Activated naive CD4-positive, alpha-beta T cell treated with anti-CD3 and anti-CD28 coated beads, Interleukin-2, amount 50 U/mL, for 72 hours (primary cell): ENCODE data around the gene ZNF579. TPM values are rescaled to one million over a fixed set of nuclear protein-coding genes. Genes with fewer than 3 reads are reported as not detected.

Source experiments
- ATAC-seq, 2 donors: fragments of 150-1000 bp; cut with Tn5 transposase; 2 replicates each; pipeline ENCODE4 v1.10.0; 2021; ENCODE audit warnings: mild to moderate bottlenecking in 2 of 2, moderate library complexity in 2 of 2
- DNase-seq, 2 donors: peaks; one replicate each; pipeline ENCODE4 v3.0.0; 2021 to 2022; ENCODE audit warnings: low spot score in 2 of 2
- H3K27ac Mint-ChIP-seq, 2 donors: one replicate each; pipeline ENCODE4 v1.8.0; 2022; ENCODE audit warnings: mild to moderate bottlenecking in 2 of 2, mixed read lengths in 2 of 2
- H3K36me3 Mint-ChIP-seq, 2 donors: one replicate each; pipeline ENCODE4 v1.8.0; 2022; ENCODE audit warnings: mixed read lengths in 2 of 2
- H3K9me3 Mint-ChIP-seq, 2 donors: one replicate each; pipeline ENCODE4 v1.8.0; 2022; ENCODE audit warnings: mixed read lengths in 2 of 2
- total RNA-seq, 2 donors: library from RNA; stranded (reverse); gene quantifications; one replicate each; pipeline ENCODE4 v1.2.3, GENCODE V29; 2022

Gene ZNF579
- 10 to 100 TPM in 1 of 2 donors, 1 to 10 TPM in 1; 8.7 to 10.1 TPM for total RNA-seq

GRCh38 chr19:55580628-55581144, at the start of gene ZNF579:
Gene ZNF579, minus strand, starts transcription at chr19:55580848. Its CDS starts 1,209 bp downstream, at chr19:55579639.
- peak; percentile 69 to 78 for ATAC-seq
- no peaks in the 10 kb centered on the region for H3K9me3 Mint-ChIP-seq
- peak within 1 kb of the TSS; percentile 77 to 96 for H3K27ac Mint-ChIP-seq
- peak; percentile 58 to 80 for DNase-seq
- H3K36me3 Mint-ChIP-seq: peaks cover 8 to 19% of the 10 kb centered on the region in 2 donors

GRCh38 chr19:55626350-55626749, 45.7 kb upstream of the ZNF579 start:
- peak overlapping the region; percentile 8 to 67 for H3K27ac Mint-ChIP-seq

GRCh38 chr19:55625004-55625326, 44.3 kb upstream of the ZNF579 start:
- peak overlapping the region in 1 of 2 donors; percentile 91 for H3K27ac Mint-ChIP-seq

More at GRCh38 chr19:55626350-55626749, 45.7 kb upstream of the ZNF579 start:
- peaks cover 0 to 4% of the 10 kb centered on the region in 2 donors for H3K9me3 Mint-ChIP-seq
- DNase-seq (peak in 1 of 2 donors; percentile 47), ATAC-seq (peak; percentile 76 to 90)
- no peaks in the 10 kb centered on the region for H3K36me3 Mint-ChIP-seq

GRCh38 chr19:55624109-55625003, 43.7 kb upstream of the ZNF579 start, which contains the start of gene ZNF784:
Gene ZNF784, minus strand, starts transcription at chr19:55624566. Its CDS starts 5 bp downstream, at chr19:55624561.
- Mint-ChIP-seq H3K27ac (peak within 1 kb of the TSS; percentile 91 to 98), H3K36me3 (no peaks in the 10 kb centered on the region), H3K9me3 (peaks cover 0 to 4% of the 10 kb centered on the region in 2 donors)
- ATAC-seq (peak; percentile 50 to 74), DNase-seq (peak; percentile 91 to 94)

More at GRCh38 chr19:55625004-55625326, 44.3 kb upstream of the ZNF579 start:
- DNase-seq: no peak
- ATAC-seq: no peak
- Mint-ChIP-seq H3K36me3 (no peaks in the 10 kb centered on the region), H3K9me3 (peaks cover 0 to 4% of the 10 kb centered on the region in 2 donors)

- peaks cover 0 to 4% of the 10 kb centered on the region in 2 donors for H3K9me3 Mint-ChIP-seq
- H3K27ac Mint-ChIP-seq: peak overlapping the region in 1 of 2 donors; percentile 91
- H3K36me3 Mint-ChIP-seq: no peaks in the 10 kb centered on the region
- ATAC-seq (no peak), DNase-seq (no peak)
Observed at GRCh38 chr19:55623561-55623960, 42.9 kb upstream of the ZNF579 start.

DNA sequence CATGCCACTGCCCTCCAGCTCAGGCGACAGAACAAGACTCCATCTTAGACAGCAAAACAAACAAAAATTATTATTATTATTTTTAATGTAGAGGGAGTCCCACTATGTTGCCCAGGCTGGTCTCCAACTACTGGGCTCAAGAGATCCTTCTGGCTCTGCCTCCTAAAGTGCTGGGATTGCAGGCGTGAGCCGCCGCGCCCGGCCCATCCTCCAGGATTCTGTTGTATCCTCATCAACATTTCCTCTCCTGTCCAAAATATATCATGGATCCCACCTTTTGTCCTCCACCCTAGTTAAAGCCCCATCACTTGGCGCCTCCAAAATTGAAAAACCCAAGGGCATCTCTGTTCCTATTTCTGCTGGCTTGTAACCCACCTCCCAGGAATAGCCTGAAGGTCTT, 42.5 kb upstream of the ZNF579 start:
- DNase-seq (no peak), ATAC-seq (no peak)
- H3K9me3 Mint-ChIP-seq: peaks cover 0 to 4% of the 10 kb centered on the region in 2 donors
- H3K27ac Mint-ChIP-seq: peak overlapping the region in 1 of 2 donors; percentile 91
- H3K36me3 Mint-ChIP-seq: no peaks in the 10 kb centered on the region

DNA sequence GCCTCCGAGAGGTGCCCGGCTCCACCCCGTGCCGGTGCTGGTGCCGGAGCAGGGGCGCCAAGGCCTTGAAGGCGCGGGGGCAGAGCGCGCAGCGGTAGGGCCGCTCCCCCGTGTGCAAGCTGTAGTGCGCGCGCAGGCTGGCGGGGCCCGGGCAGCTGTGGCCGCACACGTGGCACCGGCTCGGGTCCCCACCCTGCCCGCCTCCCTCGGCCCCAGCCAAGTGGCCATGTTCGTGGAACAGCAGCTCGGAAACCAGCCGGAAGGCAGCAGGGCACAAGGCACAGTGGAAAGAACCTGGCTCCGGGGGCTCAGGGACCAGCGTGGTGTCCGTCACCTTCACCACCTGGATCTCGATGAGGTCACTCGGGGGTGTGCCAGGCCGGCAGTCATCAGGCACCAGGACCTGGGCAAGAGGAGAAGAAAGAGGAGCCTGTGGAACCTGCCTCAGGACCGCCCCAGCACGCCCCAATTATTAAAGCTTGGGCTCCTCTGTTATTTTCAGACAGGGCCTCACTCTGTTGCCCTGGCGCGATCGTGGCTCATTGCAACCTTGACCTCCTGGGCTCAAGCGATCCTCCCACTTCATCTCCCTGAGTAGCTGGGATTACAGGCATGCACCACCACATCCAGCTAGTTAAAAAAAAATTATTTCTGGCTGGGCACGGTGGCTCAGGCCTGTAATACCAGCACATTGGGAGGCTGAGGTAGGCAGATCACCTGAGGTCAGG, 41.8 kb upstream of the ZNF579 start:
- H3K27ac Mint-ChIP-seq: no peak overlapping the region
- H3K36me3 Mint-ChIP-seq: peaks cover 0 to 4% of the 10 kb centered on the region in 2 donors
- no peak for DNase-seq
- peaks cover 0 to 4% of the 10 kb centered on the region in 2 donors for H3K9me3 Mint-ChIP-seq
- no peak for ATAC-seq

DNA sequence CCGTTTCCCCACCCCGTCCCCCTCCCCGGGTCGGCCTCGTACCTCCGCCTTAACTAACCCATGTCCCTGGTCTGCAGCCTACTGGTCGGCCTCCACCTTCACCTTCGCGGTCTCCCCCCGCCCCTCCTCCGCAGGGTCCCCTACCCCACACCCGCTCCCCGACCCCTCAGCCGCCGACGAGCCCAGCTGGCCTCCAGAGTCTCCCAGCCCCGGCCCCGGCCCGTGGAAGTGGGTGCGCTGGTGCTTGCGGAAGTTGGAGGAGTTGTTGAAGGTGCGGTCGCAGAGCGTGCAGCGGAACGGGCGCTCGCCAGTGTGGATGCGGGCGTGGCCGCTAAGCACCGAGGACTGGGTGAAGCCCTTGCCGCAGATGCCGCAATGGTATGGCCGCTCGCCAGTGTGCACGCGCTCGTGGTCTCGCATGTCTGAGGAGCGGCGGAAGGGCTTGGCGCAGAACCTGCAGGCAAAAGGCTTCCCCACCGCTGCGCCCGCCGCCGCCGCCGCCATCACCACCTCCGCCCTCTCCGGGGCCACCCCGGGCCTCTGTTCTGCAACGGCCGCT, 41.1 kb upstream of the ZNF579 start:
- H3K36me3 Mint-ChIP-seq: peaks cover 0 to 7% of the 10 kb centered on the region in 2 donors
- H3K27ac Mint-ChIP-seq: no peak overlapping the region
- DNase-seq (no peak), ATAC-seq (no peak)
- H3K9me3 Mint-ChIP-seq: peaks cover 0 to 4% of the 10 kb centered on the region in 2 donors

- DNase-seq: no peak
- Mint-ChIP-seq H3K9me3 (peaks cover 0 to 4% of the 10 kb centered on the region in 2 donors), H3K27ac (no peak overlapping the region), H3K36me3 (peaks cover 0 to 7% of the 10 kb centered on the region in 2 donors)
- ATAC-seq: no peak
Observed at GRCh38 chr19:55621205-55621672, 40.6 kb upstream of the ZNF579 start.

- peaks cover 0 to 7% of the 10 kb centered on the region in 2 donors for H3K36me3 Mint-ChIP-seq
- no peak for DNase-seq
- no peak for ATAC-seq
- H3K27ac Mint-ChIP-seq: peak overlapping the region in 1 of 2 donors; percentile 66
- peaks cover 0 to 4% of the 10 kb centered on the region in 2 donors for H3K9me3 Mint-ChIP-seq
Observed at GRCh38 chr19:55620410-55621204, 40.0 kb upstream of the ZNF579 start.

DNA sequence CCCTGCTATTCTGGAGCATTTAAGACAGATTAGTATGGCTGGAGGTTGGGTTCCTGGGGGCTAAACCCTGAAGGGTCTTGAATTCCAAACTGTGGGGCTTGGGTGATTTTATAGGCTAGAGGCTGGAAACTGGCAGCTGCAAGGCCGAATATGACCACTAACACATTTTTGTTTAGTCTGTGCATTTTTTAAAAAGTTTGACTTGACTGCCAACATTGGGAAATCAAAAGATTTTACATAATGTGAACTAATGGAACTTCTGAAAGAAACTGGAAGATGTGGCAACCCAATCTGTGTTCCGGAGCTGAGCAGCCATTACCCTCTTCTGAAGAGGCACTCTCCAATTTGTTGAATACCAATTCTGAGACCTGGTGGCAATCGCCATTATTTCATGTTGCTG, 38.6 kb upstream of the ZNF579 start:
- Mint-ChIP-seq H3K36me3 (peaks cover 0 to 7% of the 10 kb centered on the region in 2 donors), H3K9me3 (peaks cover 0 to 4% of the 10 kb centered on the region in 2 donors), H3K27ac (no peak overlapping the region)
- DNase-seq: no peak
- no peak for ATAC-seq

- DNase-seq (no peak), ATAC-seq (no peak)
- Mint-ChIP-seq H3K9me3 (no peaks in the 10 kb centered on the region), H3K36me3 (peaks cover 0 to 7% of the 10 kb centered on the region in 2 donors), H3K27ac (no peak overlapping the region)
Observed at GRCh38 chr19:55618426-55618825, 37.8 kb upstream of the ZNF579 start.

GRCh38 chr19:55617426-55617825, 36.8 kb upstream of the ZNF579 start:
- no peak for ATAC-seq
- no peaks in the 10 kb centered on the region for H3K9me3 Mint-ChIP-seq
- H3K27ac Mint-ChIP-seq: no peak overlapping the region
- H3K36me3 Mint-ChIP-seq: peaks cover 0 to 7% of the 10 kb centered on the region in 2 donors
- no peak for DNase-seq

- DNase-seq (no peak), ATAC-seq (no peak)
- Mint-ChIP-seq H3K27ac (no peak overlapping the region), H3K36me3 (peaks cover 0 to 7% of the 10 kb centered on the region in 2 donors), H3K9me3 (no peaks in the 10 kb centered on the region)
Observed at GRCh38 chr19:55616395-55616875, 35.8 kb upstream of the ZNF579 start.

GRCh38 chr19:55615543-55616394, 35.1 kb upstream of the ZNF579 start:
- ATAC-seq: no peak
- Mint-ChIP-seq H3K9me3 (no peaks in the 10 kb centered on the region), H3K36me3 (peaks cover 0 to 7% of the 10 kb centered on the region in 2 donors), H3K27ac (no peak overlapping the region)
- DNase-seq: no peak
